IPS DF 4.7 (cell line): ENCODE measurements around the gene USP37.

Experiments used
- DNase-seq: peaks from one replicate; pipeline ENCODE4 v3.0.0-alpha.2; 2013; ENCODE audit warnings: low spot score; ENCODE audit errors: extremely low read depth

USP37 gene

DNA sequence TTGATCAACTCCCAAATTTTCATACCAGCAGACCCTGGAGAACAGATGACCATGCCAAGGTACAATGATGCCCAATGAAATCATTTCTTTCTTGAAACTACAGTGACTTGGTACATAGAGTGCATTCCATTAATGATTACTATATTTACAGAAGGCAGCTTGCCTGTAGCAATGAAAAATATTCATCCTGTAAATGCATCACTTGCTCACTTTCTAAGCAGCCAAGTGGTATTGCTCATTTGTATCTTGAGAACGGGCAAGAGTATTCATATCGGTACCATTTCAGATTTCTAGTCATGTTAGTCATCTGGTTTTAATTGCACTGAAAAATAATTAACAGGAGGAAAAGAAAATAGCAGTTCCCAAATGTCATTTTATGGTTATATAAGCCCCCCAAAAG lies 89.6 kb downstream of the USP37 start:
- DNase-seq = no peak

DNA sequence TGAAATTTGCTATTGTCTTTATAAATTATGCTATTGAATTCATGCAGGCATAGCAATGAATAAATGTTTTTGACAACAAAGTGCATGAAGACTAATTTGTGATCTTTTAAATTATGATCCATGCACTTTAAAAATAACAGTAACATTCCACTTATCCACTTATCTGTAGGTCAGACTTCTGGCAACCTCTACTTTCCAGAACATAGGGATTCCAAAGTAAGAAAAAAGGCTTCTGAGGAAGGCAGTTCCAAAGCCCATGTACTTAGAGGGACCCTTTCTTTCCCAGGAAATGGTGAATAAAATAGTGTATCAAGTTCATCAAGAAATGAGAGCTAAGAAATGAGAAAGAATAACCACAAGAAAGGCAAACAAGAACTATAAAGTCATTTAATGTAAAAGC lies 90.9 kb downstream of the USP37 start:
- DNase-seq = no peak

DNA sequence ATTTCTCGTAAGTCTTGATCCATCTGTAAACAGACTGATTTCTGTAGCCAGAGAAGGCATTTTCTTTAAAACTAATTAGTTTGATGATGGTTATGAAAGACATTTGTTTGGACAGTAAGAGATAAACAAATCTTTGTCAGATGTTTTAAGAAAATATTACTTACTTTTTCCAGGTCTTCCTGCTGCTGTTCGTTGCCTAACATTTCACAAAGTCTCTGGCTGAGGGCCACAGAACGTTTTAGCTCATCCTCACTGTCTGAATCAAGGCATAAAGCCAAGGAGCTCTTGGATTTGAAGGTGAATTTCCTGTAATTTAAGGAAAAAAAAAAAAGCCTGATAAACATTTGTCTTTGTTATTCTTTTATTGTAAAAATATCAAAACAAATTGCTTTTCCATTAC lies 91.5 kb downstream of the USP37 start:
- no peak for DNase-seq

DNA sequence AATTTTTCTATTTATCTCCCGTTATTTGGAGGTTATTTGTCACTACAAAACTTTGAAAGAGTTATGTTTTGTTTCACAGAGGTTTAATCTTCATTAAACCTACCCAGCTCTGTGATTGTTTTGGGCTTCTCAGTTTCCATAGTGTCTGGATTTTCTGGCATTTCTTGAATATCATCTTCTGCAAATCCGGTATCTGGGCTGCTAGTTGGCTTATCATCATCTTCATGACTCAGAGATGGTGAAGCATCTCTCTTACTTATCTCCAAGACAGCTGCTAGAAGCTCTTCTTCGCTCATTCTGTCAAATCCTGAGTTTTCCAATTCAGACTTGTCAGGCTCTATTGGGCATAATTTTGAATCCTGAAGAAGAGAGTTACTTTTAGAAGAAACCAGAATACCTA lies 93.6 kb downstream of the USP37 start:
- DNase-seq = no peak

DNA sequence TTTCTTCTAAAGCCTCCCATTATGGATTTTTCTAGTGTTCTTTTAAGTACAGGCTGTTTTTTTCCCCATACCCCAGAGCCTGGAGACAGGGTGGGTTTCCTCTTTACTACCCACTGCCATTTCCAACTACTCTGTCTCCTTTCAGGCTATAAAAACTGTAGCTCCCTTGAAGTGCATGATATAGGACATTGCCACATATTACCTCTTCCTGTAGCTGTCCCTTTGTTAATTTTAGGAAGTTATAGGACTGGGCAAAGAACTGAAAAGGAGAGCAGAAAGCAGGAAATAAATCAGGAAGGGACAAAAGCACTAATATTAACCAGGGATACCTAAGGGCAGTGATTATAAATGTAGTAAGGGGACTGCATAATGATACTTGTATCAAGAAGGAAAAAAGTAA lies 95.2 kb downstream of the USP37 start:
- DNase-seq = no peak

DNA sequence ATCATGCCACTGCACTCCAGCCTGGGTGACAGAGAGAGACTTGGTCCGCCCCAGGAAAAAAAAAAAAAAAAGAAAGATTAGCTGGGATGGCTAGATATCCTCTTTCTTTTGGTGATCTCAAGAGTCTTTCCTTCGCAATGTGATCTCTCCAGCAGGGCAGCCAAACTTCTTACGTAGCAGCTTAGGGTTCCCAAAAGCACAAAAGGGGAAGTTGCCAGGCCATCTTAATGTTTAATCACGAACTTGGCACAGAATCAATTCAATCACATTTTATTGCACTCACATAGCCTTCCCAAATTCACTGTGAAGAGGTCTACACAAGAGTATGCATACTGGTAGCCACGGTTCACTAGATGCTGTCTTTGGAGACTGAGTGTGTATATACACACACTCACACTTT lies 96.2 kb downstream of the USP37 start:
- DNase-seq = no peak

DNA sequence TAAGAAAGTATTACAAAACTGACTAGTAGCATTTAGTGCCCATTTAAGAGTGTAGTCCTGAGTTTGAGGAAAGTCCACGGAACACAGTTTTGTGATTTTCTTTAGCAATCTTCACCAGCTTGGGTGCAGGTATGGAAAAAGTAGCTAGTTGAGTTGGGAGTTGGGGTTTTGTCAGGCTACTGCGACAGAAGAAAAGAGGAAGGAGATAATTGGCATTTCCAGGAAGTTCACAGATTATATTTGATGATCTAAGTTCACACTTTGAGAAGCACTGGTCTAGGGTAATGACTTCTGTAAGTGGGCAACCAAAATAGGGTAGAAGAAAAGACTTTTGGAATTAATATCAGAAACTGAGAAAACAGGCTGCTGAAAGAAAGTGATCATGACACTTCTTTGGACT lies 97.1 kb downstream of the USP37 start:
- no peak for DNase-seq

DNA sequence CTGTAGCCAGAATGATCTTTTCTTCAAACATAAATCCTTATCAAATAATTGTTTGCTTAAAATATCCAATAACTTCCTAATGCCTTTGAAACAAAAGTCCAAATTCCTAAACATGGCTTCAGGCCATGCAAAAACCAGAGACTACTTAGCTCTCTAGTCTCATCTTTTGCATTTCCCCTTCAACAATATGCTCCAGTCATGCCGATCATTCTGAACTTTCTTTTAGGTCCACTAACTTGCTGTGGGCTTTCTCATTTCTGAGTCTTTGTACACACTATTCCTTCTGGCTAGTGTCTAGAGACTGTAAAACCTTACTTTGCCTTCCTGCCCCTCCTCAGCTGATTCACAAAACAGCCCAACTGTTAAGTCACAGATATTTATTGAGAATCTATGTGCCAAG lies 97.7 kb downstream of the USP37 start:
- no peak for DNase-seq

DNA sequence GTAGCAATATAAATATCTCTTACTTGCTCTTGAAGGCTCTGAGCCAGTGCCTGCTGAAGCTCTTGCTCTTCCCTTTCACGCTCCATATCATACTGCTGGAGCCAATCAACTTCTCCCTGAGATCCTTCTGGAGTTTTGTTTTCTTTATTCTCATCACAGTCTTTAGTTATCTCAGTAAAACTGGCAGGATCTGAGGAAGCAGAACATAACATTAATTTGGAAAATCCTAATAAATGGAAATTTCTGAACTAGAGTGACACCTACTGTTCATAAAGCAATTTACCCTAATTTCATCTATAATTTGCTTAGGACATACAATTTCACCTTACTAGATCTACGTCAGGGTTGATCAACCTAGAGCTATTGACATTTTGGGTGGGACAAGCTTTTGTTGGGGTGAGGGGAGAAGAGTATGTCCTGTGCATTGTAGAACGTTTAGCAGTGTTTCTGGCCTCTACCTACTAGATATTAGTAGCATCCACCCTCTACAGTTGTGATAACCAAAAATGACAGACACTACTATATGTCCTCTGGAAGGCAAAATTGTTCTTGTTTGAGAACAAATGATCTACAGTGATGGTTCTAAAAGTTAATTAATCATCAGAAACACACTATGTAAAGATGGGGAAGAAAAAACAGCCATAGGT lies 102.0 kb downstream of the USP37 start:
- no peak for DNase-seq

DNA sequence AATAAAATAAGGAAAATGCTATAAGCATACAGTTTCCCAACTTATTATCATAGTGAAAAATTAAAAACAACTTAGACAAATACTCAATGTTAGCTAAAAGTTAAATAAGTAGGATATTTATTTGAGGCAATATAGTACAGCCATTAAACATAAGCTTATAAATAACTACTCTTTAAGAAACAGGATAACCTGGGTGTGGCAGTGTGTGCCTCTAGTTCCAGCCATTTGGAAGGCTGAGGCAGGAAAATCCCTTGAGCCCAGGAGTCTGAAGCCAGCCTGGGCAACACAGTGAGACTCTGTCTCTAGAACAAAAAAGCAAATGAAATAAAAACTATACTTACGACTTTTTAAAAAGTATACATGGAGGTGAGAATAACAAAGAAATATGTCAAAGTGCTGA lies 109.6 kb downstream of the USP37 start:
- DNase-seq = no peak

DNA sequence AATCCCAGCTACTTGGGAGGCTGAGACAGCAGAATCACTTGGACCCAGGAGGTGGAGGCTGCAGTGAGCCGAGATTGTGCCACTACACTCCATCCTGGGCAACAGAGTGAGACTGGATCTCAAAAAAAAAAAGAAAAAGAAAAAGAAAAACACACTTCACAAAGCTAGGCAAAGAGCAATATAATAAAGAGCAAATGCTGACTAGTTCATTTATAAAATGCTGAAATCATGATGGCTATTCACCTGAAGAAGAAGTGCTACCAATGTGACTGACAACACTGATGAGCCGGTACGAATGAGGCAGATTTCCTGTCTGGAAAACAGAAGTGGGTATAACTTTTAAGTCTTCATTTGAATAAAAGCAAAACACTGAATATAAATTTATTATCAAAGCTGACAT lies 111.3 kb downstream of the USP37 start:
- DNase-seq = no peak

DNA sequence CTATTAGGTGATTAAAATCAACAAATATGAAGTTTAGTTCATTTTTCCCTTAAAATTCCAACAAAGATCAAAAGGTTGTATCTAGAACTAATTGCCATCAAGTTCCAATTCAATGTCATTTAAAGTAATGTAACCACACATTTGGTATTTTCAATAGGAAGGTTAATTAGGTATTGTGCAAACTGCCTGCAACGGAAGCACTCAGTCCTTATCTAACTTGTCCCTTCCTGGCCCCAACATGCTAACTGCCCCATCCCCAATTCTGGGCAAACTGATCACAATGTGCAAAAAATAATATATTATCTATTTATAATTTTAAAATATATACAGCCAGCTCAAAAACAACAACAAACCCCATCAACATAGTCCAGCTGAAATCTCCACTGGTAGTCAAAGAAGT lies 116.1 kb downstream of the USP37 start:
- no peak for DNase-seq

DNA sequence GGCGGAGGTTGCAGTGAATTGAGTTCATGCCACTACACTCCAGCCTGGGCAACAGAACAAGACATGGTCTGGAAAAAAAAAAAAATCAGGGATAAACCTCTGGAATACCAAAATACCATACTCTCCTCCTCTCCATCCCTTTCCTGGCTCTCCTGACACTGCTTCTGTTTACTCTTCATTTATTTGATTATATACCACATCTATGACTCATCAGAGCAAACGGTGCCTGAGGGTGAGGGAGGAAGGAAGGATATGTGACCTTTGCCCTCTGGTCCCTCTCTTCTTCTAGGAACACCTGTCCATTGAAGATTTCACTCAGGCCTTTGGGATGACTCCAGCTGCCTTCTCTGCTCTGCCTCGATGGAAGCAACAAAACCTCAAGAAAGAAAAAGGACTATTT lies 119.2 kb downstream of the USP37 start:
- no peak for DNase-seq

DNA sequence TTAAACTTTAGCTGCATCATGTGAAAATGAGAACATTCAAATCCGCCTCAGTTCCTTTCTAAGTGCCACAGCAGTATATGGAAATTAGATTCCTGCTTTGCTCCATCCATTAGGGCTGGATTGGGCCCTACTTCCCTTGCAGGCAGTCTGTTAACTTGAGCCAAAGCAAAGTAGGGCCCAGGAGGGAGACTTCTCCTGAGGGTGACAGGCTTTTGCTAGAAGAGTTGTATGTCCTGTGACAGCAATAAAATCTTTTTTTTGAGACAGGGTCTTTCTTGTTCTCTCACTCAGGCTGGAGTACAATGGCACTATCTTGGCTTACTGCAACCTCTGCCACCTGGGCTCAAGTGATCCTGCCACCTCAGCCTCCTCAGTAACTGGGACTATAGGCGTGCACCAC lies 121.1 kb downstream of the USP37 start:
- no peak for DNase-seq

DNA sequence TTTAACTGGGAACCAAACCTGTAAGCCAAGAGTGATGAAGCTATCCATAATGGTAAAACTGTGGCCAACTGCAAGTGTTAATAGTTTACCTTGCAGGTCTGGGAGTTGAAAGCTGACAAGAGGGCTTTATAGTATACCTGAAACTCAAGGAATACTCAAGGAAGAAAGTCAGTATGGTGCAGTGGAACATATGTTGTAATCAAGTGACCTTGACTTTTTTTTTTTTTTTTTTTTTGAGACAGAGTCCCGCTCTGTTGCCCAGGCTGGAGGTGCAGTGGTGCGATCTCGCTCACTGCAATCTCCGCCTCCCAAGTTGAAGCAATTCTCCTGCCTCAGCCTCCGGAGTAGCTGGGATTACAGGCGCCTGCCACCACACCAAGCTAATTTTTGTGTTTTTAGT lies 121.6 kb downstream of the USP37 start:
- no peak for DNase-seq

DNA sequence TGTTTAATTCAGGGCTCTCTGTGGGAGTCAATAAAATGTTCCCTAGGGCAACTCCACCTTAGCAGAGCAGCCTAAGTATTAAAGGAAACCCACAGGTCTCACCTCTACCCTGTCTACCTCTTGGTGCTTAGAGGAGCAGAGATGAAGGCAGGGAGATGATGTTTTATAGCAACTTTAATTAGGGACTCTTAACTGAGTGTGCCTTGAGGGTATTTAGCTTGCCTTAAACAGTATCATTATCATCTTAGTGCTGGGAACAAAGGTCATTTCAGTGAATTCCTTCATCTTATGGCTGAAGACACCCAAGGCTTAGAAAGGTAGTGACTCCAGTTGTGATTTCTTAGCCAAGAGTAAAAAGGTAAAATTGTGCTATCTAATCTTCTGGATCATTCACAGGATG lies 122.5 kb downstream of the USP37 start:
- no peak for DNase-seq

DNA sequence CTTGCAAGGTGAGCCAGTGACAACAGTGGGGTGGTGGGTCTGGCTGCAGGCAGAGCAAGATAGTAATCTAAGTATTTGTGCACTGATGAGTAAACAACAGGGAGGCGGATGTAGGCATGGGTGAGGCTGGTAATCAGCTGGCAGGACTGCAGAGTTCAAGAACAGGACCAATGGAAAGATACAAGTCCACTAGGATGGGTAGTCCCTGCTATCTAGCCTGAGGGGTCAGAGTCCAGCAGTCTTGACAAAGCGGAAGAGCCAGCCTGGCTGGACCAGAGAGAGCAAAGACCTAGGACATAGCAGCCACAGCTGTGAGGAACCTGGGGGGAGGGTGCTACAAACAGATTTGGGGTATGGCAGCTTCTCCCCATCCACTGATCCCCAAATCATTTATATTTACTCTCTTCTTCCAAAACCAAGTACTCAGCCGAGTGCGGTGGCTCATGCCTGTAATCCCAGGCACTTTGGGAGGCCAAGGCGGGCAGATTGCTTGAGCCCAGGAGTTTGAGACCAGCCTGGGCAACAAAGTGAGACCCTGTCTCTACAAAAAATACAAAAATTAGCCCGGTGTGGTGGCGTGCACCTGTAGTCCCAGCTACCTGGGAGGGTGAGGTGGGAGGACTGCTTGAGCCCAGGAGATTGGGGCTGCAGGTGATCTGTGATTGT lies 123.3 kb downstream of the USP37 start:
- DNase-seq = no peak

DNA sequence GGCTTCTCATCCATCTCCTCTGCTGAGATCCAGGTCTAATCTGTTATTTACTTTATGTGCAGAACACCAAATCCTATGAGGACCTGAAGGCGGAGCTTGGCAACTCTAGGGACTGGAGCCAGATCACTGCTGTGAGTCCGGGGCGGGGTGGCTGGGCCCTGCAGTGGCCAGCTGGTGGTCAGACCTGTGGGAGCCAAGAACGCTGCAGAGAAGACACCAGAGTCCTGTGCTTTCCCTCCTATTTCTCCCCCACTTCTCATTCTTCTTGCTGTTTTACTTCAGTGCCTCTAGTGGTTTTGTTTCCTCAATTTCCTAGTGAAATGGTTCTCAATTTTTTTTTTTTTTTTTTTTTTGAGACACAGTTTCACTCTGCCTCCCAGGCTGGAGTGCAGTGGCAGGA lies 129.6 kb downstream of the USP37 start:
- DNase-seq = no peak

DNA sequence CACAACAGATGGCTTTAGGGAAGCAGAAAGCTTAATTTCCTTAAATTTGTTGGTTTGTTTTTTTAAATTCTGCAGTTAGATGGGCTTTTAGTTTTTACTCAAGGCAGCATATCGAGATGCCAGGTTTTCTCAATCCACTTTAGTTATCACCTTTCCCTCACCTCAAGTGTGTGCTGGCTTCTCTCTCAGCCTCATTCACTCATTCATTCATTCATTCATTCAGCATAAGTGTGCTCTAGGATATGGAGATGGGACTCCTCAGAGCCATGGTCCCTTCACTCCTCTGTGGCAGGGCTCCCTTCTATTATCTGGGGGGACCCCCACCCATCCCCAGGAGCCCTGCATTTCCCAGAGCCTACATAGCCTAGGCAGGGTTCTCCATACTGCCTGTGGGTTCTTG lies 130.2 kb downstream of the USP37 start:
- no peak for DNase-seq

DNA sequence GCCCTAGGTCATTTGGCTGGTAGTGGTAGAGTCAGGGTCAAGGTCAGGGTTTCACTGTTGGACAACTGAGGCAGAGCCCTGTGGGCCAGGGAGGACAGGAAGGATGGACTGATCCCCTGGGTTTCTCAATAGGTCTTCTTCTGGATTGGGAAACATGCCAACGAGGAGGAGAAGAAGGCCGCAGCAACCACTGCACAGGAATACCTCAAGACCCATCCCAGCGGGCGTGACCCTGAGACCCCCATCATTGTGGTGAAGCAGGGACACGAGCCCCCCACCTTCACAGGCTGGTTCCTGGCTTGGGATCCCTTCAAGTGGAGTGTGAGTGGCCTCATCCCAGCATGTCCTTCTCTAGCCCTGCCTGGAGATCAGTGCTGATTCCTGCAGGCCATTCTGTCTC lies 131.2 kb downstream of the USP37 start:
- DNase-seq = no peak

DNA sequence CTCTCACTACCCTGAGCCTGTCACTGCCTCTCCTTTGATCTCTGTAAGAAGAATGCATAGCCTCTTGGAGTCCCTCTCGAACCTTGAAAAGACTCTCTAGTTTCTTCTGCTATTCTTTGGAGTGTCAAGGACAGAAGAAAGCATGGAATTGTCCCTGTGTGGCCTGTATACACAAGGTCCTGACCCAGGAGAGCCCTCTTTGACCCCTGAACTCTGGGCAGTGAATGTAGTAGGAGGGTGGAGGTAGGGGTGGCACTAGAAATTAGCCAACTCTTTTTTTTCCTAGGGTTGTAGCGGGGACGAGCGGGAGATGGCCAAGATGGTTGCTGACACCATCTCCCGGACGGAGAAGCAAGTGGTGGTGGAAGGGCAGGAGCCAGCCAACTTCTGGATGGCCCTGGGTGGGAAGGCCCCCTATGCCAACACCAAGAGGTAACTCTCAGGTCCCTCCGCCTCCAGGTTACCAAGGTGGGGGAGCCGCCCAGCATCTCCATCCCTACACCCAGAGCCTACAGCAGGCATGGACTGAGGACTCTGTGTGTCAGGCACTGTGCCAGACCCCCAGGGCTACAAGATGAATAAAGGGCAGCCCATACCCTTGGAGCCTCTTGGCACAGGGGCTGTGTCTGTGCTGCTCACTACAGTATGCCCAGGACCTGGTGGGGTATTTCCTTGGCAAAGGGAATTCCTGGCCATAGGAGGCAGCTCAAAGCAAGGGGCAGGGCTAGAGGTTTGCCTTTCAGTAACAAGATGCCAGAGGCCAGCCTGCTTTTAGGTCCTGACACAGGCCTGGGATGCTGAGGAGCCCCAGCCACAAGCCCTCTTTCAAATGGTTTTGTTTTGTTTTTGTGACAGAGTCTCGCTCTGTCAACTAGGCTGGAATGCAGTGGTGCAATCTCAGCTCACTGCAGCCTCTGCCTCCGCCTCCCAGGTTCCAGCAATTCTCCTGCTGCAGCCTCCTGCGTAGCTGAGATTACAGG lies 132.9 kb downstream of the USP37 start:
- no peak for DNase-seq

DNA sequence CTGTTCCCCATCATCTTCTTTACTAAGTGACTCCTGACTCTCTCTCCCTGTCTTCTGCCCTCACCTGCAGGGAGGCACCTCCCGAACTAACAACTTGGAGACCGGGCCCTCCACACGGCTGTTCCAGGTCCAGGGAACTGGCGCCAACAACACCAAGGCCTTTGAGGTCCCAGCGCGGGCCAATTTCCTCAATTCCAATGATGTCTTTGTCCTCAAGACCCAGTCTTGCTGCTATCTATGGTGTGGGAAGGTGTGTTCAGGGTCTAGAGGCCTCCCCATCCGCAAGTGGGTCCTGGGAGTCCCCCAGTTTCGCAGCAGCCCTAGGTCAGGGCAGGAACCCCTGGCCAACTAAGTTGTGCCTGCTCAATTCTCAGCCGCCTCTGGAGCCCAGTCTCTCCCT lies 133.7 kb downstream of the USP37 start:
- no peak for DNase-seq
